ENCODE data around the gene PARD3B. TPM values are rescaled to one million over a fixed set of nuclear protein-coding genes. Genes with fewer than 3 reads are reported as not detected.

The PARD3B gene
- total RNA-seq, 1 donor from 2014 or later: 0.66 TPM

- DNase-seq: no peak
- Mint-ChIP-seq H3K9me3 (ENCODE audit: unreplicated experiment) (no peaks in the 10 kb centered on the region), H3K4me3 (ENCODE audit: unreplicated experiment) (no peak overlapping the region), H3K27ac (ENCODE audit: unreplicated experiment) (no peak overlapping the region), H3K4me1 (ENCODE audit: low read depth, unreplicated experiment) (peaks cover 3% of the 10 kb centered on the region), H3K36me3 (ENCODE audit: unreplicated experiment) (no peaks in the 10 kb centered on the region), H3K27me3 (ENCODE audit: unreplicated experiment) (no peaks in the 10 kb centered on the region)
- no peak for TF ChIP-seq CTCF (IDR thresholded peaks at IDR 0.05; ENCODE audit: partially characterized antibody, unreplicated experiment)
These were observed 531.1 kb downstream of the PARD3B start for GRCh38 chr2:205076405-205076804.

GRCh38 chr2:205077159-205077558, 531.9 kb downstream of the PARD3B start:
- no peaks in the 10 kb centered on the region for H3K9me3 Mint-ChIP-seq (ENCODE audit: unreplicated experiment)
- H3K27me3 Mint-ChIP-seq (ENCODE audit: unreplicated experiment): no peaks in the 10 kb centered on the region
- H3K27ac Mint-ChIP-seq (ENCODE audit: unreplicated experiment): no peak overlapping the region
- H3K4me1 Mint-ChIP-seq (ENCODE audit: low read depth, unreplicated experiment): peaks cover 3% of the 10 kb centered on the region
- DNase-seq: no peak
- no peak overlapping the region for H3K4me3 Mint-ChIP-seq (ENCODE audit: unreplicated experiment)
- no peak for TF ChIP-seq CTCF (IDR thresholded peaks at IDR 0.05; ENCODE audit: partially characterized antibody, unreplicated experiment)
- no peaks in the 10 kb centered on the region for H3K36me3 Mint-ChIP-seq (ENCODE audit: unreplicated experiment)

GRCh38 chr2:205078762-205079161, 533.5 kb downstream of the PARD3B start:
- no peak for TF ChIP-seq CTCF (IDR thresholded peaks at IDR 0.05; ENCODE audit: partially characterized antibody, unreplicated experiment)
- H3K27me3 Mint-ChIP-seq (ENCODE audit: unreplicated experiment): no peaks in the 10 kb centered on the region
- no peak for DNase-seq
- H3K9me3 Mint-ChIP-seq (ENCODE audit: unreplicated experiment): no peaks in the 10 kb centered on the region
- H3K4me3 Mint-ChIP-seq (ENCODE audit: unreplicated experiment): no peak overlapping the region
- no peaks in the 10 kb centered on the region for H3K36me3 Mint-ChIP-seq (ENCODE audit: unreplicated experiment)
- H3K4me1 Mint-ChIP-seq (ENCODE audit: low read depth, unreplicated experiment): peaks cover 3% of the 10 kb centered on the region
- no peak overlapping the region for H3K27ac Mint-ChIP-seq (ENCODE audit: unreplicated experiment)

- Mint-ChIP-seq H3K27me3 (ENCODE audit: unreplicated experiment) (no peaks in the 10 kb centered on the region), H3K27ac (ENCODE audit: unreplicated experiment) (no peak overlapping the region), H3K9me3 (ENCODE audit: unreplicated experiment) (no peaks in the 10 kb centered on the region), H3K4me1 (ENCODE audit: low read depth, unreplicated experiment) (peaks cover 3% of the 10 kb centered on the region), H3K4me3 (ENCODE audit: unreplicated experiment) (no peak overlapping the region), H3K36me3 (ENCODE audit: unreplicated experiment) (no peaks in the 10 kb centered on the region)
- DNase-seq: no peak
- TF ChIP-seq CTCF (IDR thresholded peaks at IDR 0.05; ENCODE audit: partially characterized antibody, unreplicated experiment): no peak
These were observed 533.9 kb downstream of the PARD3B start for GRCh38 chr2:205079173-205079572.

GRCh38 chr2:205086662-205087061, 541.4 kb downstream of the PARD3B start:
- Mint-ChIP-seq H3K27me3 (ENCODE audit: unreplicated experiment) (no peaks in the 10 kb centered on the region), H3K9me3 (ENCODE audit: unreplicated experiment) (no peaks in the 10 kb centered on the region), H3K4me3 (ENCODE audit: unreplicated experiment) (no peak overlapping the region), H3K27ac (ENCODE audit: unreplicated experiment) (no peak overlapping the region), H3K4me1 (ENCODE audit: low read depth, unreplicated experiment) (no peaks in the 10 kb centered on the region), H3K36me3 (ENCODE audit: unreplicated experiment) (no peaks in the 10 kb centered on the region)
- no peak for TF ChIP-seq CTCF (IDR thresholded peaks at IDR 0.05; ENCODE audit: partially characterized antibody, unreplicated experiment)
- no peak for DNase-seq
